ENCODE results near the gene GNPDA2. TPM values are rescaled to one million over a fixed set of nuclear protein-coding genes. Genes with fewer than 3 reads are reported as not detected.

Gene GNPDA2
- 13.8 and 14.0 TPM in 2 replicates for total RNA-seq

GRCh38 chr4:44726038-44726871 is at the start of gene GNPDA2:
Gene GNPDA2, minus strand, starts transcription at chr4:44726556. Its CDS starts 4,349 bp downstream, at chr4:44722207.

GRCh38 chr4:44678094-44679041 is 48.0 kb downstream of the GNPDA2 start, which contains the start of gene GUF1:
Gene GUF1, plus strand, starts transcription at chr4:44678420. Its CDS starts 203 bp downstream, at chr4:44678623.

Other genes starting within 250 kb of the GNPDA2 start
- not detected in 2 replicates for gene YIPF7, start 74.9 kb downstream of the GNPDA2 start, total RNA-seq
- 8.3 and 11.3 TPM in 2 replicates for gene GUF1, start 48.1 kb downstream of the GNPDA2 start, total RNA-seq

All from cardiac ventricle fibroblast (primary cell).